NCI-H69 (cell line): Measurements from ENCODE around the gene AFTPH.
"Not testable (repeated sequence)": the region's sequence is repeated elsewhere in the genome, so short reads cannot be mapped to it uniquely, and the experiment has no call there.

Experiments used
- DNase-seq: peaks from one replicate; lab custom pipeline; 2025; lab: John Stamatoyannopoulos, UW

AFTPH gene

DNA sequence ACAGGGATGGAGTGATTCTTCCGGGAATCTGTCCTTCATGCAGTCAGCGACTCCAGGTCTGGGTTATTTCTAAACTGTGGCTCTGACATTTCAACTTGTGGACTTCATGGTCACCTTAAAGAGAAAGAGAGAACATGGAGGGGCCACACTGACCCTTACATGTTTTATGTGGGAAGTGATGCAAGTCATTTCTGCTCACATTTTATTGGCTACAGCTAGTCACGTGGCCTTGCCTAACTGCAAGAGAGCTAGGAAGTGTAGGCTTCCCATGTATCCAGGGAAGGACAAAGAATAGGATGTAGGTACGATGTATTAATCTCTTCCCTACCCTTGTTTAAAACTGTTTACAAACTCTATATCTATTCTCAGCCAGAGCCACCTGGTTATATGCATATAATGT, 30.3 kb upstream of the AFTPH start:
- peak; percentile 83 for DNase-seq

DNA sequence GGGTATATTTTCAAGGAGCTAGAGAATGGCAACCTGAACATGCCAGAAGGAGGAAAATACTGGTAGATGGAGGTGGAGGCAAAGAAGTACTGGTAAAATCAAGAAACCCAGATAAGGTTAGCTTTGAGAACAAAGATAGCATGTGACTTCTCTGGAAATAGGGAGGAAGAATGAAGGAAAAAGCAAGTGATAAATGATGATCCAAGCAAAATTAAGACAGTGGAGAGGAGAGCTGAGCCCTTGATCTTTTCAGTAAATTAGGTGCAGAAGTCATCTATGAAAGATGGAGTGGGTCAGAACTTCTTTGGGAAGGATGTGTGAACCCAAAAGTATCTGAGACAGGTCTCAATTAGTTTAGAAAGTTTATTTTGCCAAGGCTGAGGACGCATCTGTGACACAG, 25.7 kb upstream of the AFTPH start:
- DNase-seq = no peak

DNA sequence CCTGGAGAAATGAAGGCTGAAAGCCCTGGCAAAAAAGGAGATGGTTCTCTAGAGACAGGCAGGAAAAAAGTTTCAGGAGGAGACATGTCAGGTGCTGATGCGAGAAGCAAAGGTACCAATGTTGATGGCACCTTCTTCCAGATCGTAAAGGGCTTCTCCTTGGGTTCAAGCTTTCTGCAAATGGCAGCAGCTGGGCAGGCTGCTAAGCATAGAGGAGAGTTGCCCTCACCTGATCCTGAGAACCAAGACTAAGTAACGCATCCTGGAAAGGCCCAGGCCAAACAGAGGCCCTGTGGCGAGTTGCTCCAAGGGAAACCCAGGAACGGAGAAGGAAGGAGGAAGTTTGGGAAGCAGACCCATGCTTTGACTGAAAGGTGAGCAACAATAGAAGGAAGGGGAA, 23.6 kb upstream of the AFTPH start:
- DNase-seq = no peak

DNA sequence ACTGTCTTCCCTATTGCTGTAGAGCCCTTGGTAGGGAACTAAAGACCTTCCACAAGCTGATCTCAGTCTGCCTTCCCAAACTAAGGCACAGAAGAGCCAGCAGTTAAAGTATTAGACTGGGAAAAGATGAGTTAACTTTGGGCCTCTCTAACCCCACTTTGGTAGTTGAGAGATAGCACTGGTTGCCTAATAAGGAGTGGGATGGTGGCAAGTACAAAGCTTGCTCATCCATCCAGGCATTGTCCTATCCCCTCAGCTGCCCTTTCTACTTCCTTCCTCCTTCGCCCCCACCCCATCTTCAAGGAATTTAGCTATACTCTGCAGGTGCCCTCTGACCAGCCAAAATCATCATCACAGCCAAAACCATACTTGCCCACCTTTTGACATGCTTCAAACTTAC, 22.2 kb upstream of the AFTPH start:
- no peak for DNase-seq

DNA sequence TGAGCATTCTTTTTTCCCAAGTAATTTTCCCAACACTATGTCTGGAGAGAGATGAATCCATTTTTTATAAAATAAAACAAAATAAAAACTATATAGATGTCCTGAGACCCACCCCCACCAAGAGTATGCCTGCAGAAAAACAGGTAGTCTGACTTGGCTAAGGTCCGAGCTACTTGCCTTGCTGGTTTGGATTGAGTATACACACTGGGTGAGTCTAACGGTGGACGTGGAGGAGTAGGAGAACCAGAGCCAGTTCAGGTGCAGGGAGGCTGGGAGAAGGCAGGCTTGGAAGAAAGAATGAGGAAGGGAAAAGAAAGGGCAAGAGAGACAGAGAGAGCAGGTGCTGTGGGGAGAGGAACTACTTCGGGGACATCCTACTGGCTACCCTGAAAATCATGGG, 21.3 kb upstream of the AFTPH start:
- DNase-seq = no peak

DNA sequence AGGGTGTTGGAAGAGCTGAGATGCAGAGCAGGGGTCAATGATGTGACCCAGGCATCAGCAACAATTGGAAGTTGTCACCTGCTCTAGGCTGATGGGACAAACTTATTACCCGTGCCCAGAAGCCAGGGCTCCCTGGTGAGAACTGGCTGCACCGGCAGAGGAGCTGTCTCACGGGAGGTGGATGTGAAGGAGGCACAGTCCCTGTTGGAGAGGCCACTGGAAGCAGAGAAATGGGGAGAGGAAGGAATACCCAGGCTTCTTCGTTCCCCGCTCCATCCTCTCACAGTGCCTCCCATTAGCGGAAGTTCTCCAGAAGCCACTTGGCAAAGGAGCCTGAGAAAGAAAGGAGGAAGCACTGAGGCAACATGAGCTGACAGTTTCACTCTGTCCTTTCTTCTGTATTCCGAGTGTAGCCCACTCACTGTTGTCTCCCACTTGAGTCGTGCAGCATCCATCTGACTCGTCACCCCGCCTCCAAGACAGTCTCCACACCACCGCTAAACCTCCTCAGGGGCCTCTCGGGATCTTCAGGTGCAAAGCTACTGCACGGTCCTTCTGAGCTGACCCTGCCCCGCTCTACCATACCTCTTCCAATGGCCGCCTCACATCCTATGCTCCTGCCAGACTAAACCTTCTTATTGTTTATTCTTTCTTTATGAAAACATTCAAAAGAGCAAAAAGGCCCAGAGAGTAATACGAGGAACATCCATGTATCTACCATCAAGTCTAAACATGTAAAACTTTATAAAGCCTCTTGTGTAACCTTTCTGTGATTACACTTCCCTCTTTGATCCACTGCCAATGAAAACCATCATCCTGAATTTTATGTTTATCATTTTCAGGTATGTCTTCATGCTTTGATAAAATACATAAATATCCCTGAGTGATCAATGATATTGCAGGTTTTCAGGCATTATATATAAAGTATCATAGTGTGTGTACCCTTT, 19.1 kb upstream of the AFTPH start:
- DNase-seq = no peak

DNA sequence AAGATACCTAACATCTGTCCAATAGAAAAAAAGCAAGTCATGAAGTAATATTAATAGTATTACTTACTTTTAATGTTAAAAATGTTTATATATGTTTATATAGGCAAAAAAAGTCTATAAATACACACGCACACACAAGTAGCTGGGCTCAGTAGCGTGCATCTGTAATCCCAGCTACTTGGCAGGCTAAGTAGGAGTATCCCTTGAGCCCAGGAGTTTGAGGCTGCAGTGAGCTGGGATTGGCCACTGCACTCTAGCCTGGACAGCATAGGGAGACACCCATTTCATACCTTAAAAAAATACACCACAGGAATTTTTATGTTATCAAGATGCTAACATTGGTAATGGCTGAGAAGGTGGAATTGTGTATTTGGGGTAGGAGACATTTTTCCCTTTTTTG, 17.4 kb upstream of the AFTPH start:
- no peak for DNase-seq

DNA sequence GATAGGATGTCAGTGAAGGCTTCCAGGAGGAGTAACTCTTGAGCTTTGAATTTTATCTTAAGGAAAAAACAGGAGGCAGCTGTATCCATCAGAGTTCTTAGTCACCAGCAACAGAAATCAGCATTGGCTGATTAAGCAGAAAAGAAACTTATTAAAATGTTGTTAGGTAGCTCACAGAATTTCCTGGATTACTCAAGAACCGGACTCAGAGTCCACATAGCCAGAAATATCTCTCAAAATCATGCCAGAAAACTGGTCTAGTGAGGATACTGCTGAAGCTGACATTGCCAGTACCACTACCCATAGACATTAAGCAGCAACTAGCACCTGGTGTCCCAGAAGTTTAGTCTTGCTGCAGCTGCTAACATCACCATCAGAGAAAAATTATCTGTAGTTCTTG, 10.1 kb upstream of the AFTPH start:
- DNase-seq = no peak

DNA sequence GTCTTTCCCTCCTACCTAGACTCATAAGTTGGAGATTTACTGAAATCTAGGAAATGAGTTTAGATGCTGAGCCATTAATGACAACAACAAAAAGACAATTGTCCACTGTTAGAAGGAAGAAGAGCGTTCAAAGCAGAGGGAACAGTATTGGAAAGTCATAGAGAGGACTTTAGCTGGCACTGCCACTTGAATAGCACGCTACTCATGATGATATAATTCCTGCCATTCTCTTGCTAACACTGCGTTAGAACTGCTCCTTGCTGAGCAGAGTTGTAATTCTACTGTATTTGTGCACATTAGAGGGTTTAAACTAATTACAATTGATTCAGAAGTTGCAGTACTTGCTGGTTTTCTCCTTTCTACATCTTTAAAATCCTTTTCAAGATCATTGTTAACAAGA, 9.0 kb upstream of the AFTPH start:
- no peak for DNase-seq

DNA sequence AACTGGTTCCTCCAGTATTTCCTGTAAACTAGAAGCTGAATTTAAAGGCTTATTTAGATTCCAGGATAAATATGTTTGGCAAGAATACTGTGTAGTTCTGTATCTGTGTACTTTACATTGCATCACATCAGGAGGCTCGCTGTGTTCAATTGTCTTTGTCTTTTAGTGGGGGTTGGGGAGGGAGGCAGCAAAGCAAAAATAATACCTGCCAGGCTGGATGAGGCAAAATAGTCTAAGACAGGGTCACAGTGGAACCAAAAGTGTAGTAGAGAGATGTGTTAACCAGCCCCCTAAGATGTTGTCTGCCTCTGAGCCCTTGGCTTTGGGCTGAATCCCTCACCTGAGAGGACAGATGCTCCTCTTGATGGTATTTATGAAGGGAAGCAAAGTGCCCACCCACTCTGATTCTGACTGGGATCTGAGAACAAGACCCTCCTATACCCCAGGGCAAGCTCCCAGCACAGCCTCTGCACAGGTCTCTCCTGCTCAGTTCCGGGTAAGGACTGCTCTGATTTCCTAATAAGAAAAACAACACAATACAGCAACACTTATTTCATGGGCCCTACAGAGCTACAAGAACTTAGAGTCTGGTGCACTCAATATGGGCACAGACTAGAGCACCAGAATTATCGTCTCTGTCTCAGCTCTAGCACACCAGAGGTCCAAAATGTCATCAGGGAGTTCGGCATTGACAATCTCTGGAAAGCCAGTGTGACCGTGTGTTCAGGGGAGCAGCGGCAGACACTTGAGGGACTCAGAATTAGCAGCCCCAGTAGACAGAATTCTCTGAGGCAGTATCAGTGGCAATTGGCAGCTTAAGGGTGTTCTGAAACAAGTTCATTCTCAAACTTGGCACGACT, 7.2 kb upstream of the AFTPH start:
- DNase-seq = no peak

DNA sequence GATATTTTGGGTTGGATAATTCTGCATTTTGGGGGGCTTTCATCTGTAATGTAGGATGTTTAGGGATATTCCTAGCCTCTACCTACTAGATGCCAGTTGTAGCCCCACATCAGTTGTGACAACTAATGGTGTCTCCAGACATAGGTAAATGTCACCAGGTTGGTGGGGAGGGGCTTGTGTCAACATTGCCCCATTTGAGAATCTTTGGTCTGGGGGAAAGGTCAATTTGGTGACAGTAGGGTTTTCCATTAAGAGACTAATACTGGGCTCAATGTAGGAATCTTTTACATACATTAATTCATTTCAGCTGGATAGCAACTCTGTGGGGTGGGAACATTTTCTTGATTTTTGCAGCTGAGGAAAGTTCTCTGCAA, 6.6 kb upstream of the AFTPH start:
- no peak for DNase-seq

DNA sequence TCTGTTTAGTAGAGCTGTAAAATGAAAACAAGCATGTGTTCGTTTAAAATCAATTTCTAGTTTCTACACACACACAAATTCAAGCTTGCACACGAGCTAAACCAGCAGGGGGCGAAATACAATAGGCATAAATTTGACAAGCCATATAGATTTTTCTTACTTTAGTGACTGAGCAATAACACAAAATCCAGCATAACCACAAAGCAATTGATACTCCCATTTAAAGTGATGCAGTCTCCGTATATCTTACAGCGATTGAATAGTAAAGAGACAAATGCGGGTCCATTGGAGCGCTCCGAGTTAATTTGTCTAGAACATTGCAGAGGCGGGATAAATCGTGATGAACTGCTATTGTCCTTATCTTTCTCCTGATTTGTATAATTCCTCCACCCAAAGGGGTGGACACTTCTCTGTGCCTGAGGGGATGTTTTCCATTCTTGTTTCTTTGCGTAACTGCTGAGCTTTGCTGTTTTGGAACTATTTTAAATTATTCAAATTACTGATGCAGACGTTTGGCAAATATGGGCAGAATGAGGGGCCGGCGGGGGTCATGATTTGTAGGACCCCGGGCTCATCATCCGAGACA, 1.2 kb upstream of the AFTPH start:
- DNase-seq = peak; percentile 80

DNA sequence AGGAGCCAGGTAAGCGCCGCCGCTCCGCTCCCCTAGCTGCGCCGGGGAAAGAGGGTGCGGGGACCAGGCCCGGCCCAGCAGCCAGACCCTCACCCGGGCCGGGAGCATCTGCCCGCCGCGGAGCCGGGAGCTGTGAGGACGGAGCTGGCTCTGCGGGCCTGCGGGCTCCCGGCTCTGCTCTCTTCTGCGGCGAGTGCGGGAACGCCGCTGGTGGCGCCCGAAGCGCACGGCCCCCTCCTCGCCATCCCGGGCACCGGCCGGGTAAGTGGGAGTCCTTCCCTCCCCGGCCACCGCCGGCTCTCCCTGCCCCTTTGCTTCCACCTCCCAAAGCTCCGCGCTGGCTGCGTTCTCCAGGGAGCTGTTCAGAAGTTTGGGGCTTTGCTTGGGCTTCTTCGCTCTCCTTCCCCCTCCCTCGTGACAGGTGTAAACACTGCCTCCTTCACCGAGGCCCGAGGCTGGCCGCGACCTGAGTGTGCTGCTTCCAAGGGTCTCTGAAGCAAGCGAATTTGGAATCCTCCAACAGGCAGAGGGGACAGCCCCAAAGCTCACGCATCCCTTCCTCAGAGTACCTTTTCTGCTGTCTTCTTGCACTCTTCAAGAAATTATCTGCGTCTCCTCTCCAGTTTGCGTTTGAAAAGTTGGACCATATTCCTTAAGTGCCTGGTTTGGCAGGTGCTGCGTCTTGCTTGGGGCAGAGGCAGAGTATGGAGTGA, 632 bp downstream of the AFTPH start:
- peak; percentile 44 for DNase-seq

DNA sequence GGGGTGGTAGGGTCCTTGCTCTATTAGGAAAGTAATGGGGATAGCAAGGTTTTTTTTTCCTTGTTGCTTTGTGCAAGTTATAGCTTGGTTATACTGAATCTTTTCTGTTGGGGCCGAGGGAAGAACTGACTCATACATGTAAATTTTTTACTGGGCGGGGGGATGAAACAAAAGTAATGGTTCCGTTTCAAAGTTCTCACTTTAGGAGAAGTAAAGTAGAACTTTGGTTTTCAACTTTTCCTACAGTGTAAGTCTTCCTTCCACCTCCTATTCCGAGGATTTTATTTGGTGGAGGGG, 1.1 kb downstream of the AFTPH start:
- DNase-seq = no peak

DNA sequence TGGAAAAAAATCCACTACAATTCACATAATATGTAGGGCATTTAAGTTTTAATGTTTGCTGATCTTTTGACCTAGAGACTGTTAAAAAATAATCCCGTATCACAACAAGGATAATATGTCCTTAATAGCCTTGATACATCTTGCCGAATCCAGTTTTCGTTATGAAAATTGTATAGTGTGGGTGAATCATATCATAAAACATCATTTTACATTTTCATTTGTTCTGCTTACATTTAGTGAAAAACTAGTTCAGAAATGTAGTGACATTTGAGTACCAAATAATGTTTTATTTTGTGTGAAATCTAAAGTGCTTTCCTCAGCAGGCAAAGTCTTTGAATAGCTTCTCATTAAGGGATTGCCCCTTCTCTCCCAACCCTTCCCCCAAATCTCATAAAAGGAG, 1.9 kb downstream of the AFTPH start:
- no peak for DNase-seq

DNA sequence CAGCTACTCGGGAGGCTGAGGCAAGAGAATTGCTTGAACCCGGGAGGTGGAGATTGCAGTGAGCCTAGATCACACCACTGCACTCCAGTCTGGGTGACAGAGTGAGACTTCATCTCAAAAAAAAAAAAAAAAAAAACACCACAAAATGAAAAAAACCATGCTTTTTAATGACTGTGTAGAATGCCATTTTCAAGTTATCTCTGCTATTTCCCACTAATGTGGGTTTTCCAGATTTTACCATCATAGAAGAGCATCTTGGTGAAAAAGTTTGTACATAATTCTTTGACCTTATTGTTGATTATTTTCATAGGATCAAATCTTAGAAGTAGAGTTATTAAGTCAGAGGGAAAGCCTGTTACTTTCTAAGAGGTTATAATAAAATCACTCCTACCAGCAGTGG, 6.8 kb downstream of the AFTPH start:
- not testable (repeated sequence) for DNase-seq

DNA sequence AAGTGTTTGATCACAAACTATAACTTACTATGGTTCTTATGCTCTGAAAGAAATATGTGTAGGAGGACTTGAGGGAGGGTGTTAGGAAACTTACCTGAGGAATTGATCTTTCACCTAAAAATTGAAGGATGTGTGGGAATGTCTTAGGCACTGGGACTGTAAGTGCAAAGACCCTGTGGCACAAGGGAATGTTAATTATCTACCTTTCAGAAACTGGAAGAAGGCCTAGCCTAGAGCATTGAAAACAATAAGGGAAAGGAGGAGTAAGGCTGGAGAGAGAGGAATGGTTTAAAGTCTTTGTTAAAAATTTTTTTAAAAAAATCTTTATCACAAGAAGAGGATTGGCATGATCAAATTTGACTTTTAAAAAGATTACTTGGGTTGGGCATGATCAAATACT, 7.9 kb downstream of the AFTPH start:
- no peak for DNase-seq

DNA sequence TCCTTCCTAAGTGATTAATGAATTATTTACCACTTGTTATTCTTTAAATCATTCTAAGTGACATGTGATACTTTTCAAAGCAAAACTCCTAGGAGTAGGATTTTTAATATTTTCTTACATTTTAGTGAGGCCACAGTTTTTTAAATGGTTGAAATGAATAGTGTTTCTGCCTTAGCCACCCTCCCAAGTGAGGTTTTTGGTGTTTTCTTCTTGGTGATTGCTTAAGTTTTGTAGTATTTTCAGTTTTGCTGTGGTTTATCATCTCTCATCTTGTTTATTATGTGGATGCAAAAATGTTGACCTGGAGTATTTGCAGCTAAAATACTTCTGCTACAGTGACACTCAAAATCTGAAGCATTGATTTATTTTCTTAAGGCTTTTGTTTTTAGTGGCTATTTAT, 9.8 kb downstream of the AFTPH start:
- DNase-seq = no peak

DNA sequence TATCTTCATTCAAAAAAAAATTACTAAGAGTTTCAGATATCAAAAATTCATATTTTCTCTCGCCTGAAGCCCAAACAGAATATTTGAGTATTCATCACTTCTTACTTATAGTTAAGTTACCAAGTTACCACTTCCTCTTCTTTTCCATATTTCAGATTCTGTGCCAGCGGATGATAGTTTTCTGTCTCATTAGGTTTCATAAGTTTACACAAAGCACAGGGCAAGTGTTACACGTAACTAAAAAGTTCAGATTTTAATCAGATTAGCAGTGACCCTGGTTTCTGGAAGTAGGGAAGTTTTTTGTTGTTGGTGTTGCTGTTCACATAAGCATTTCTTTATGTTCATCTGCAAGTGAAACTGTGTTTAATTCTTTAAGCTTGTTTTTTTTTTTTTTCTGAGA, 10.2 kb downstream of the AFTPH start:
- DNase-seq = no peak

DNA sequence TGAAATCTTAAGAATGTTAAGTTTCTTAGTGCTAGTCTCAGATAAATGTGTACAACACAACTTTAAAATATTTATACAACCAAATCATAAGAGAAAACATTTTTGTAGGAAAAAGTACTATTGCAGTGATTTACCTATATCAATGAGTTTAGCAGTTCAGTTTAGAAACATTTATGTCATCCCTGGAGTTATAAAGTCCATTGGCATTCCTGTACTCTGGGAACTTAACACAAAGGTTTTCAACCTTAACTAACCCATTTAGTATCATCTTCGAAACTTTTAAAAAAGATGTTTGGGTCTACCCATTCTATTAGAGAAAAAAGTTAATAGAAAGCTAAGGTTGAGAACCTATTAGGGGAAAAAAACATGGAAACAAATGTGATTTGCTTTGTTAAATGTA, 10.9 kb downstream of the AFTPH start:
- no peak for DNase-seq

DNA sequence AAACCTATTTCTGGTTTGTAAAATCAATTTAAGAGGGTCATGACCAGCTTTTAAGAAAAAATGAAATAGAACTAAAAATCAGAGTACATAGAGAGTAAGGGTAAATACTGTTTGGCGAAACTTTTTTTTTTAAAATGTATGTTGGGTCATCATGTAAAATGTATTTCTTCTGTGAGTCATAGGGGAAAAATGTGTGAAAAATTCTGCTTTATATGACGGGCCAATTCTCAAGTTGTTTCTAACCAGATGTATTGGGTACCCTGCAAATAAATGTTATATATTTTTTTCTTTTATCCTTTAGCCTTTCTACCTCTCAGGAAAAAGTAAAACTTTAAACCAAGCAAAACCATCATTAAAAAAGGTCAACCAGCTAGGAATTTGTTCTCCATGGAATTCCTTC, 13.9 kb downstream of the AFTPH start:
- DNase-seq = no peak

DNA sequence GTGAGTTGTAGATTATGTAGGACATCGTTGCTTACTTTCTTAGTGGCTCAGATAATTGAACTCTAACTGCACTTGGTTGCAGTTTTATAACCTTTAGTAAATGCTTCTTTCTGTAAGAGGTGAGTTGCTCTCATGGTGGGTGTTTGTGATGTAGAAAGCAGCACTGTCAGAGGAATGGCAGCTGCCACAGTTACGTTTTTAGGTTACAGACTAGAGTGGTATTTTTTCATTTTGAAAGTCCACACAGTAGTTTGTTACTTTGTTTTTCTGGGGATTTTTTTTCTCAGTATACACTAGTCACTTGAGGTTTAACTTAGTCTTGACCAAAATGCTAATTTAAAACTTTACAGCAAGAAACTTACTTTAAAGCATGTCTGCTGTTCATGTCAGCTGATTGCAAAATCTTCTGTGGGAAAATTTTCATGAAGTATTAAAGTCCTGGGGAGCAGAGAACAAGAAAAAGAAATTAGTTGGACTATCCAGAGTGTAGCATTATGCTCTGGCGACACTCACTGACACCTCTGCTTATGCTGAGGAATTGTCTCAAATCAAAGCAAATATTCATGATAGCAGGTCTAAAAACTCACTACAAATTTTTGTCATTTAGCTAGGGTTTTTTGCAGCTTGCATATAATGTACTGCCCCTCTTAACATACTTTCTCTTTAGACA, 14.8 kb downstream of the AFTPH start:
- DNase-seq = peak; percentile 4
